Measurements from ENCODE around the gene COPE.

Gene COPE

DNA sequence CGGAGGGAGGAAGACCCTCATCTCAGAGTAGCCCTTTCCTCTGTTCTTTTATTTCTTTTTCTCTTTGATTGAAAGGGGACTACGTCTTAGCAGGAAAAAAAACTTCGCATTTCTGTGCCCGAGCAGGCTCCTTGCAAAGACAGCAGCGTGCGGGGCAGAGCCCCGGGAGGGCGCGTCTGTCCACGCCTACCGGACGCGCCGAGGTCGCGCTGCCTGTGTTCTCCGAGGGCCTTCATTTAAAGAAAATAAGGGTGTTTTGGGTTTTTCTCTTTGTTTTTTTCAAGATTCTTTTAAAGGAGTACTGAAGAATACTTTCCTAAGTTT is 52.4 kb downstream of the COPE start:
- FAIRE-seq: no peak

GRCh38 chr19:18865973-18866799 is 53.0 kb downstream of the COPE start:
- FAIRE-seq: no peak

DNA sequence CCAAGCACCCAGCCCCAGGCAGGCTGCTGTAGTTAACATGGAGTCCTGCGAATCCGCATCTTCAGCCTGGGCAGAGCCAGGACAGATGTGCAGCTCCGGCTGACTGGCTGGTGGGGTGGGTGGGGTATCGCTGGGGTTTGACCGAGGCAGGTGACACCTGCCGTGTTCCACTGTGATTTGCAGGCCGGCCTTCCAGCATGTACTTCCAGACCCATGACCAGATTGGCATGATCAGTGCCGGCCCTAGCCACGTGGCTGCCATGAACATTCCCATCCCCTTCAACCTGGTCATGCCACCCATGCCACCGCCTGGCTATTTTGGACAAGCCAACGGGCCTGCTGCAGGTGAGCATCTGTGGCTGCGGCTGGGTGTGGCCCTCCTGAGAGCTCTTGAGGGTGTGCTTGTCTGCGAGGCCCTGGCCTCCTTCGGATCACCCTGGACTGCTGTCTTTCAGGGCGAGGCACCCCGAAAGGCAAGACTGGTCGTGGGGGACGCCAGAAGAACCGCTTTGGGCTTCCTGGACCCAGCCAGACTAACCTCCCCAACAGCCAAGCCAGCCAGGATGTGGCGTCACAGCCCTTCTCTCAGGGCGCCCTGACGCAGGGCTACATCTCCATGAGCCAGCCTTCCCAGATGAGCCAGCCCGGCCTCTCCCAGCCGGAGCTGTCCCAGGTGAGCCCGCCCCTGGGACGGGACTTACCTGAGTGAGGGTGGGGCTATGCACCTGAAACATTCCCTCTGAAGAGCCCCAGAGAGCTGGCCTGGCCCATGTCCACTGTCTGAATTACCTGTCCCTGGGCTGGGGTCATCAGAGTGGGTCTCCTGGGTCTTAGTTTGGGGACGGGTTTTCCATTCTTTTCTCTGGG is 53.8 kb downstream of the COPE start:
- FAIRE-seq: no peak

DNA sequence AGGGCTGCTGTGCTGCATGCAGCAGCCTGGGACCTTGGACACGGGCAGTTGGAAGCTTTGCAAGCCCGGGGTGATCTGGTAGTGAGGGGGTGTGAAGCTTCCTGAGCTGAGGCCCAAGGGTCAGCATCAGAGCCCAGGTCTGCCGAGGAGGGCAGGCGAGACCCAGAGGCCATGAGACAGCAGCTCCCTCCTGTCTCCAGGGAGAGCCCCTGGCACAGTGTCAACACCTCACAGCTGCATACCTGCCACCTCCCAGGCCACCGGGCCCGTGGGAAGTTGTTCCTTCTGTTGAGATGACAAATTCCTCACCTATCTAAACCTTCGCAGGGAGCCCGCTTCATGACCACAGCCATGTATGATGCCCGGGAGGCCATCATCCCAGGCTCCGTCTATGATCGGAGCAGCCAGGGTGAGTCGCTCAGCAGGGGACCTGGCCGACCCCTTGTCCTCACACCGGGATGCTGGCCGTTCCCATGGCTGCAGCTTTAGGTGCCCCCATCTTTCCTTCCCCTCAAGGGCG is 55.3 kb downstream of the COPE start:
- FAIRE-seq: no peak

- no peak for FAIRE-seq
Observed at GRCh38 chr19:18862976-18863842, 56.0 kb downstream of the COPE start.

DNA sequence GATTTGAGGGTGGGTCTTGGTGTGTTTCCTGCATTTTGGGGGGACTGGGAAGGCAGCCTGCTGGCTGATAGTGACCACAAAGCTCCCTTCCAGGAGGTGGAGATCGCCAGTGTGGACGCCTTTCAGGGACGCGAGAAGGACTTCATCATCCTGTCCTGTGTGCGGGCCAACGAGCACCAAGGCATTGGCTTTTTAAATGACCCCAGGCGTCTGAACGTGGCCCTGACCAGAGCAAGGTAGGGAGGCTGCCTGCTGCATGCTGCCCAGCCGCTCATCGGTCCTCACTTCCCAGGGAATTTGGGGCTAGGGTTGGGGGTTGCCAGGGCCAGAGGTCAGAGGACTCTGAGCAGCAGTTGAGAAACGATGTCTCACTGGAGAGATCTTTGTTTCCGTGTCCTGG is 57.3 kb downstream of the COPE start:
- FAIRE-seq: no peak

- no peak for FAIRE-seq
Observed at GRCh38 chr19:18861235-18861634, 58.0 kb downstream of the COPE start.

DNA sequence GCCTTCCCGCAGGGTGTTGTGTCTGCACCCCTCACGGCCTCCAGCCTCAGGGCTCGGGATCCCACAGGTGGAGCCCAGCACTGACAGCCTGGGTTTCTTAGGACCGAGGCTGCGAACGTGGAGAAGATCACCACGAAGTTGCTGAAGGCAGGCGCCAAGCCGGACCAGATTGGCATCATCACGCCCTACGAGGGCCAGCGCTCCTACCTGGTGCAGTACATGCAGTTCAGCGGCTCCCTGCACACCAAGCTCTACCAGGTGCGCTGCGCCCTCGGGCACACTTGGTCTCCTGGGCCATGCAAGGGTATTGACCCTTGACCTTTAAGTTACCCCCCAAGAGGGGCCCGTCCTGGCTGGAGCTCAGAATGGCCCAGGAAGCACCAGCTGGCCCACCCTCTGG is 58.5 kb downstream of the COPE start:
- no peak for FAIRE-seq

- FAIRE-seq: no peak
Observed at GRCh38 chr19:18860302-18860700, 58.9 kb downstream of the COPE start.

- no peak for FAIRE-seq
Observed at GRCh38 chr19:18859676-18860301, 59.4 kb downstream of the COPE start.

DNA sequence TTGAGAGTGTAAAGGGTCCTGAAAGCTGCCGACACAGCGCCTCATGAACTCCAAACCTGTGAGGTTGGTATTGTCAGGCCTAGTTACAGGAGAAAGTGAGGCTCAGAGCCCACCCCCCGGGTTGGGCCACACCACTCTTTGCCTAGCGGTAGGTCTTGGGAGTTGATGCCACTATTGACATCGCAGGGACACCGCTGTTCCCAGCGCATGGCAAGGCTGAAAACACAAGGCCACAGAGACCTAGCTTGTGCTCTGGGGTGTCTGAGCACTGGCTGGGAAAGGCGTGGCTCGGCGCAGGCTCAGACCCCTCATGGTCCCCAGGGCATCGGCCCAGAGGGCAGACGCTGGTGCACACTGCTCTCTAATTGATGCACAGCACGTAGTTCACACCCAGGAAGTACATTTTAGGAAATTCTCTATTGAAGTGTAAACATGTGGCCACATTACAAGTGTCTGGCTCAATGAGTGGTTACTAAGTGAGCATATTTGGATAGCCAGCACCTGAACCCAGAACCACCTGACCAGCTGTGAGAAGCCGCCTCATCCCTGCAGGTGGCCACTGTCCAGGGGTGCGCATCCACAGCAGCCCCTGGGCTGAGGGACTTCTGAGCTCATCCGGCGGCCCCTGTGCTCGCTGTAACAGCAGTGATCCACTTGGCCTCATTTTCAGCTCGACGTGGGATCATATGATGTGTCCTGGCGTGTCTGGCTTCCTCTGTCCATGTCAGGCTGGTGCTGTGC is 60.1 kb downstream of the COPE start:
- FAIRE-seq: no peak

- no peak for FAIRE-seq
Observed at GRCh38 chr19:18857223-18857622, 62.0 kb downstream of the COPE start.

DNA sequence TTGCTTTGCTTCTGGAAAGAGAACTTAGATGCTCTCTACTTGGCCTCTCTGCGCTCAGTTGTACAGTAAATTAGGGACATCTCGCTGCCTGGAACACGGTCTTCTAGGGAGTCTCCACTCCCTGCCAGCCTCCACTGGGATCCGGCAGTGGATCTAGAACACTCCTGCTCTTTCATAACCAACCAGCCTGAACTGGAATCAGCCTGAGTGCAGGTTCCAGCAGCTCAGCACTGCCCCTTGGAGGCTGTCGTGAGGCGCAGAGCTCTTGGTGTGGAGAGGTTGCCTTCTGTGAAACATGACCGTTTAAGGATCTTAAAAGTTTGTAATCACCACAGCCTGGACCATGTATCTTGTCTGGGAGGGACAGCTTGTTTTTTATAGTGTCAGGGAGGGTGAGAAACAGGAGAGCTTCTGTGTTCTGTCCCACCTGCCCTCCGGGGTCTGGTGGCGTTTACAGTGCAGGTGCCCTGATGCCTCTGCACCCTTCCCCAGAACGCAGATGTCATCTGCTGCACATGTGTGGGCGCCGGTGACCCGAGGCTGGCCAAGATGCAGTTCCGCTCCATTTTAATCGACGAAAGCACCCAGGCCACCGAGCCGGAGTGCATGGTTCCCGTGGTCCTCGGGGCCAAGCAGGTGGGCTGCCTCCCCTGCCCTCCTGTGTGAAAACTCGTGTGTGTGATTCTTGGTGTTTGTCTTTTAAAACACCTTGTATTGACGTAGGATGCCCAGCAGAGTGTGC is 62.6 kb downstream of the COPE start:
- peak; percentile 78 for FAIRE-seq

DNA sequence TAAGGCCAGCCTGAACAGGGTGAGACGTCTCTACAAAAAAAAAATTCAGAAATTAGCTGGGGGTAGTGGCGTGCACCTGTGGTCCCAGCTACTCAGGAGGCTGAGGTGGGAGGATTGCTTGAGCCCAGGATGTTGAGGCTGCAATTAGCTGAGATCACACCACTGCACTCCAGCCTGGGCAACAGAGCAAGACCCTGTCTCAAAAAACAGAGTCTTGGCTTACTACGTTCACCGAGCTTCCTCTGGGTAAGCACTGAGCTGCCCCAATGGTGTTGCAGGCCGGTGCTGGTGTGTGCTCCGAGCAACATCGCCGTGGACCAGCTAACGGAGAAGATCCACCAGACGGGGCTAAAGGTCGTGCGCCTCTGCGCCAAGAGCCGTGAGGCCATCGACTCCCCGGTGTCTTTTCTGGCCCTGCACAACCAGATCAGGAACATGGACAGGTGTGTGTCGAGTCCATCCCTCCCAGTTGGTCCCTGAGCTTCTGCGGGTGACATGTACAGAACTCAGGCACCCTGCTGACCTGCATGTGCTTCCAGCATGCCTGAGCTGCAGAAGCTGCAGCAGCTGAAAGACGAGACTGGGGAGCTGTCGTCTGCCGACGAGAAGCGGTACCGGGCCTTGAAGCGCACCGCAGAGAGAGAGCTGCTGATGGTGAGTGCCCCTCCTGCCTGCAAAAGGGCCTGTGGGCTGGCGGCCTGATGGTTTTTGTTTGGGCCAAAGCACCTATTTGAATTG is 63.4 kb downstream of the COPE start:
- FAIRE-seq: no peak

- no peak for FAIRE-seq
Observed at GRCh38 chr19:18854982-18855381, 64.2 kb downstream of the COPE start.

DNA sequence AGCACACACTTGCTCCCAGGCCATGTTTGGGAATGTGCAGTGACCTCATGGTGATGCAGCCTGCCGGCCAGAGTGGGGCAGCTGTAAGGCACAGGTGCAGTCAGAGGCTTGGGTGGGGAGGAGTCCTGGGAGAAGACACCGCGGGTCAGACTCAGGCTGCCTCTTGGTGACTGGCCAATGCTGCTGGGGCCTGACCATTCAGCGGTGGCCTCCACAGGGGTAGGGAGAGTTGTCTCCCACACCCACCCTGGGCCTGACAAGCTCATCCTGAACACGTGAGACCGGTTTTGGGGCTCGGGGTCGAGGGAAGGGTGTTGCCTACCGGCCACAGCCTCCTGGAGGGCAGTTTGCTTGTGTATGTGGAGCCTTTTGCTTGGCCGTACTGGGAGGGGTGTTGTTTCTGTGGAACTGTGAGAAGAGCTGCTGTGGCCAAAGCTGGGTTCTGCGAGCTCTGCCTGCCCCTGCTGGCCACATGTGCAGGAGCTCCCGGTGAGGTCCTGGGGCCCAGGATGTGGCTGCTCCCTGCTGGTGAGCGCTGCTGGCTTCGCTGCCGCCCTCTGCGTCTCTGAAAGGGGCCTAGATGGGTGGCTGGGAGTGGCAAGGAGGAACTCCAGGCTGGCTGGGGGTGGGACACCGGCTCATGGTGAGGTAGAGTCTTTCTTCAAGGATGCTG is 65.3 kb downstream of the COPE start:
- no peak for FAIRE-seq

DNA sequence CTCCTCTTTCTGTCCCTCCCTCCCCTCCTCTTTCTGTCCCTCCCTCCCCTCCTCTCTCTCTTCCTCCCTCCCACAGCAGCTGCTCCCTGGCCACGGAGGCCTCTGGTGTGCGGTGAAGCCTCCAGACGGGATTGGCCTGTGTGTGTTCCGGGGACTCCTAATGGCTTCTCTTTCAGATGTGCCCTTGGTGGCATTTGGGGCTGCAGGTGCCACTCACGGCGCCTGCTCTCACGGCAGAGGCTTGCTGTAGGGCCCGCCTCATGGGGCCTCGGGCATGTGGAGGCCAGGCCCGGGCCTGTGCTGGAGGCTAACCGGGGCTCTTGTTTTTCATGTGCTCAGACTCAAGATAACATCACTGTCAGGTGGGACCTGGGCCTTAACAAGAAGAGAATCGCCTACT is 66.5 kb downstream of the COPE start:
- no peak for FAIRE-seq

GRCh38 chr19:18851673-18852325 is 67.4 kb downstream of the COPE start:
- no peak for FAIRE-seq
